Testis (tissue), 2 donors: ENCODE results near the gene NUDT8.

Experiments
- POLR2A ChIP-seq: fragments of 450-650 bp; IDR thresholded peaks from one replicate; pipeline ENCODE4 v1.6.1; 2017; ENCODE audit warnings: antibody characterized with exemption, mild to moderate bottlenecking, moderate library complexity
- TF ChIP-seq, protein P1 (sequence below), 3 experiments: fragments of 450-650 bp in 2 of 3; fragments of 200-600 bp in 1 of 3; sonication (generic) in 1 of 3; IDR thresholded peaks; one replicate each; pipeline ENCODE4 v1.5.1; 2016 to 2019; ENCODE audit warnings: antibody characterized with exemption in 3 of 3, mild to moderate bottlenecking in 2 of 3, moderate library complexity in 1 of 3

DNA sequence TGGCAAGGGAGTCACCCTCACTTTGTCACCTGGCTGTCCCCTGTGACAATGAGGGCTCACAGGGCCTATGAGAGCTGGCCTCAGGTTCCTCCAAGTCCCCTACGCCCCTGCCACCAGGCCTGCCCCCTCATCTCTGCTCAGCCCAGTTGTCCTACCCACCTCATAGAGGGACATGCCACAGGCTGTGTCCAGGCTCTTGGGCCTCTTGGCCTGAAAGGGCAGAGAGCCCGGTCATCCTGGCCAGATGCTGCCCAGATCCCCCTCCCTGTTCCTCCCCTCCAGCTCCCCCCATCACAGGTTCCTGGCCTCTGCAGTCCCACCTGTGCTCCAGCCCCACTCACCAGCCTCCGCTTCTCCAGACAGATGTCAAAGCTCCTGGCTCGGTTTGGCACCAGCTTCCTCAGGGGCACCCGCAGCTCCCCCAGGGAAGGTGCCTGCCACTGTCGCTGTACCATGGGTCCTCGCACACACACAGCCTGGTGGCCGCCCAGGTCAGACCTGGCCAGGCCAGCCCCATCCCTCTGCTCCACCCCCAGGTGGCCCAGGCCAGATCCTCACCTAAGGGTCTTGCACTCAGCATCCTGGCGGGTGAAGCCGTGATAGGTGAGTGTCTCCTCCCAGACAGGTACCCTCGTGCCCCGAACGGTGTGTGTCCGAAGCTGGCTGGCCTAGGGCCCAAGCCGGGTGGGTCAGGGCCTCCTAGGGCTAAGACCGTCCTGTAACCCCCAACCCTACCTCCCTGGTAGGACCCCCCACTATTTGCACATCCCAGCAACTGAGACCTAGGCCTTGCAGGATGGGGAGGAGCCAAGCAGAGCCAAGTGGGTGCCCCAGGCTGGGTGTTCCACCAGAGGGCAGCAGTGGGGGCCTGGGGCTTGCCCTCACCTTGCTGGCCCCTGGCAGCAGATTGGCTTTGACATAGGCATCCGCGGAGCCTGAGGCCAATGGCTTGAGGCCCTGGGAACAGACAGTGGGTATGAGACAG is 14.7 kb downstream of the NUDT8 start:
- TF ChIP-seq, protein P1, sequence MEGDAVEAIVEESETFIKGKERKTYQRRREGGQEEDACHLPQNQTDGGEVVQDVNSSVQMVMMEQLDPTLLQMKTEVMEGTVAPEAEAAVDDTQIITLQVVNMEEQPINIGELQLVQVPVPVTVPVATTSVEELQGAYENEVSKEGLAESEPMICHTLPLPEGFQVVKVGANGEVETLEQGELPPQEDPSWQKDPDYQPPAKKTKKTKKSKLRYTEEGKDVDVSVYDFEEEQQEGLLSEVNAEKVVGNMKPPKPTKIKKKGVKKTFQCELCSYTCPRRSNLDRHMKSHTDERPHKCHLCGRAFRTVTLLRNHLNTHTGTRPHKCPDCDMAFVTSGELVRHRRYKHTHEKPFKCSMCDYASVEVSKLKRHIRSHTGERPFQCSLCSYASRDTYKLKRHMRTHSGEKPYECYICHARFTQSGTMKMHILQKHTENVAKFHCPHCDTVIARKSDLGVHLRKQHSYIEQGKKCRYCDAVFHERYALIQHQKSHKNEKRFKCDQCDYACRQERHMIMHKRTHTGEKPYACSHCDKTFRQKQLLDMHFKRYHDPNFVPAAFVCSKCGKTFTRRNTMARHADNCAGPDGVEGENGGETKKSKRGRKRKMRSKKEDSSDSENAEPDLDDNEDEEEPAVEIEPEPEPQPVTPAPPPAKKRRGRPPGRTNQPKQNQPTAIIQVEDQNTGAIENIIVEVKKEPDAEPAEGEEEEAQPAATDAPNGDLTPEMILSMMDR (IDR thresholded peaks at IDR 0.05), result no peak
- no peak for TF ChIP-seq POLR2A
